Right lobe of liver (tissue), 6 donors: ENCODE results near the gene MFSD11. TPM values are rescaled to one million over a fixed set of nuclear protein-coding genes. Genes with fewer than 3 reads are reported as not detected.
A peak's percentile ranks its signal among the peaks of the same experiment; 100 is the strongest.
"Not testable (repeated sequence)": the region's sequence is repeated elsewhere in the genome, so short reads cannot be mapped to it uniquely, and the experiment has no call there.

ENCODE experiments used
- ATAC-seq, 4 donors: fragments of 200-7000 bp; cut with Tn5 transposase; one replicate each; pipeline ENCODE4 v1.9.1; 2020; ENCODE audit warnings: mild to moderate bottlenecking in 4 of 4, moderate library complexity in 4 of 4
- DNase-seq, 3 donors: peaks; one replicate each; pipeline ENCODE4 v3.0.0-alpha.2; 2020
- H3K27ac ChIP-seq, 3 donors: fragments of 200-600 bp; one replicate each; pipeline ENCODE4 v1.8.0; 2022
- H3K27me3 ChIP-seq, 2 donors: fragments of 200-600 bp; one replicate each; pipeline ENCODE4 v1.8.0; 2022
- H3K36me3 ChIP-seq, 4 donors: fragments of 200-600 bp; sonication (generic) in 1 of 4; one replicate each; pipeline versions ENCODE4 v1.5.1 to v1.8.0; 2017 to 2022; ENCODE audit warnings: control low read depth in 1 of 4
- H3K4me1 ChIP-seq, 4 donors: fragments of 200-600 bp; sonication (generic) in 1 of 4; one replicate each; pipeline versions ENCODE4 v1.5.1 to v1.8.0; 2017 to 2022; ENCODE audit warnings: control low read depth in 1 of 4
- H3K4me3 ChIP-seq, 3 donors: fragments of 200-600 bp; one replicate each; pipeline ENCODE4 v1.8.0; 2022
- H3K9me3 ChIP-seq, 4 donors: fragments of 200-600 bp; sonication (generic) in 1 of 4; one replicate each; pipeline versions ENCODE4 v1.5.1 to v1.8.0; 2017 to 2022; ENCODE audit warnings: control low read depth in 1 of 4
- POLR2A ChIP-seq: fragments of 450-650 bp; IDR thresholded peaks from one replicate; pipeline ENCODE4 v1.6.1; 2017; ENCODE audit warnings: antibody characterized with exemption, mild to moderate bottlenecking
- WGBS: methylation state at CpG from one replicate; pipeline ENCODE4 v1.1.6; 2018; ENCODE audit warnings: low coverage, low lambda C conversion rate; ENCODE audit not compliant: insufficient coverage; ENCODE audit errors: missing lambda C conversion rate; 5-methylcytosine and 5-hydroxymethylcytosine counted together
- intact Hi-C, 2 donors: fragments of 100-400 bp; cut with DNase I; formaldehyde crosslinking; loops; one replicate each; pipeline versions ENCODE4 v1.11.2 to v1.14.1; 2022
- total RNA-seq, 6 experiments: library from RNA; depleted of rRNA in 2 of 6; stranded (reverse); fragments of >200 nt in 2 of 6; fragmentation: NEBNext Ultra II Directional in 3 of 6; extraction: Animal tissue kit (Norgen Biotek cat#: 25700) in 3 of 6; gene quantifications; one replicate each; pipeline versions ENCODE4 v1.1.0 to v1.2.4, GENCODE V29; 2016 to 2023
- TF ChIP-seq, protein P1 (sequence below), 4 donors: fragments of 200-600 bp in 3 of 4; fragments of 450-650 bp in 1 of 4; IDR thresholded peaks; one replicate each; pipeline versions ENCODE4 v1.5.1 to v1.8.0; 2016 to 2022; ENCODE audit warnings: antibody characterized with exemption in 4 of 4, mild to moderate bottlenecking in 2 of 4
- donor health status: DM: no; HTN: yes; CAD: no.
- donor health status: DM: no; HTN: no; CAD: no.
- donor health status: DM: no; HTN: no; CAD: no.
- donor health status: DM: no; HTN: yes; CAD: no.
- donor health status: DM: no; HTN: yes; CAD: no.

MFSD11 gene
- total RNA-seq, 6 experiments from 2014 or later = 8.5 to 16.3 (median 15.3) TPM

DNA sequence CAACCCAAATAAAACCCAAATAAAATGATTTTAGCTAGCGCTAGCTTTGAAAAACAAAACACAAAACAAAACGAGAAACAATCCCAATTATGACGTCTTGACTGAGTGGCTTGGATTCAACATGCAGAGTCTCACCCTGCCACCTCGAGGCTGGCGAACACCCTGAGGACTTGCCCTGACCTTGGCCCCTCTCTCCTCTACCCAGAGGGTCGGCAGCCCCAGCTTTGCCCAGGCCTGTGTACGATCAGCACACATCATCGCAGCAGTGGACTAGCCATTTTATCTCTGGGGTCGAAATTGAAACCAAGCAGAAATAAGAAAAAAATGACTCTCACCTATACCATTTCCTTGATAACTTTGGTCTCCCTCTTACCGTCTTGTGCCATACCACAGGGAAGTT lies 16.5 kb upstream of the MFSD11 start:
- H3K27me3 ChIP-seq = no peaks in the 10 kb centered on the region
- no peak for TF ChIP-seq POLR2A
- TF ChIP-seq, protein P1, sequence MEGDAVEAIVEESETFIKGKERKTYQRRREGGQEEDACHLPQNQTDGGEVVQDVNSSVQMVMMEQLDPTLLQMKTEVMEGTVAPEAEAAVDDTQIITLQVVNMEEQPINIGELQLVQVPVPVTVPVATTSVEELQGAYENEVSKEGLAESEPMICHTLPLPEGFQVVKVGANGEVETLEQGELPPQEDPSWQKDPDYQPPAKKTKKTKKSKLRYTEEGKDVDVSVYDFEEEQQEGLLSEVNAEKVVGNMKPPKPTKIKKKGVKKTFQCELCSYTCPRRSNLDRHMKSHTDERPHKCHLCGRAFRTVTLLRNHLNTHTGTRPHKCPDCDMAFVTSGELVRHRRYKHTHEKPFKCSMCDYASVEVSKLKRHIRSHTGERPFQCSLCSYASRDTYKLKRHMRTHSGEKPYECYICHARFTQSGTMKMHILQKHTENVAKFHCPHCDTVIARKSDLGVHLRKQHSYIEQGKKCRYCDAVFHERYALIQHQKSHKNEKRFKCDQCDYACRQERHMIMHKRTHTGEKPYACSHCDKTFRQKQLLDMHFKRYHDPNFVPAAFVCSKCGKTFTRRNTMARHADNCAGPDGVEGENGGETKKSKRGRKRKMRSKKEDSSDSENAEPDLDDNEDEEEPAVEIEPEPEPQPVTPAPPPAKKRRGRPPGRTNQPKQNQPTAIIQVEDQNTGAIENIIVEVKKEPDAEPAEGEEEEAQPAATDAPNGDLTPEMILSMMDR (IDR thresholded peaks at IDR 0.05) = no peak
- no peak overlapping the region for H3K4me3 ChIP-seq
- peaks cover 14 to 86% (median 52%) of the 10 kb centered on the region in 4 donors for H3K36me3 ChIP-seq
- no peaks in the 10 kb centered on the region for H3K9me3 ChIP-seq
- WGBS = 87% methylated on average over 8 of the region's 10 CpGs
- DNase-seq (no peak), ATAC-seq (no peak)
- peaks cover 0 to 14% (median 6%) of the 10 kb centered on the region in 4 donors for H3K4me1 ChIP-seq
- H3K27ac ChIP-seq = no peak overlapping the region
- intact Hi-C loops = no loop called here

GRCh38 chr17:76722279-76722678 lies 15.6 kb upstream of the MFSD11 start:
- intact Hi-C loops = no loop called here
- TF ChIP-seq, protein P1 (IDR thresholded peaks at IDR 0.05) = no peak
- TF ChIP-seq POLR2A = no peak
- Histone ChIP-seq H3K9me3 (no peaks in the 10 kb centered on the region), H3K27me3 (no peaks in the 10 kb centered on the region), H3K4me1 (peaks cover 0 to 12% (median 5%) of the 10 kb centered on the region in 4 donors), H3K36me3 (peaks cover 14 to 78% (median 46%) of the 10 kb centered on the region in 4 donors), H3K4me3 (no peak overlapping the region), H3K27ac (no peak overlapping the region)
- 88% methylated on average over 7 of the region's 8 CpGs for WGBS
- DNase-seq (no peak), ATAC-seq (no peak)

GRCh38 chr17:76722977-76723376 lies 14.9 kb upstream of the MFSD11 start:
- H3K9me3 ChIP-seq, H3K27ac ChIP-seq, intact Hi-C loops, H3K27me3 ChIP-seq, ATAC-seq, DNase-seq, H3K4me3 ChIP-seq: not testable (repeated sequence)
- Histone ChIP-seq H3K36me3 (peaks cover 14 to 71% (median 43%) of the 10 kb centered on the region in 4 donors), H3K4me1 (peaks cover 0 to 16% (median 8%) of the 10 kb centered on the region in 4 donors)
- WGBS = 97% methylated on average over 7 of the region's 8 CpGs

- Histone ChIP-seq H3K4me3 (no peak overlapping the region), H3K4me1 (peaks cover 0 to 18% (median 9%) of the 10 kb centered on the region in 4 donors), H3K27ac (no peak overlapping the region), H3K9me3 (no peaks in the 10 kb centered on the region), H3K27me3 (no peaks in the 10 kb centered on the region), H3K36me3 (peaks cover 14 to 63% (median 37%) of the 10 kb centered on the region in 4 donors)
- WGBS = 90% methylated on average over 2 of the region's 9 CpGs
- ATAC-seq = no peak
- no peak for DNase-seq
- intact Hi-C loops = no loop called here
- no peak for TF ChIP-seq POLR2A
- TF ChIP-seq, protein P1 (IDR thresholded peaks at IDR 0.05) = no peak
These were observed 14.1 kb upstream of the MFSD11 start for GRCh38 chr17:76723812-76724211.

DNA sequence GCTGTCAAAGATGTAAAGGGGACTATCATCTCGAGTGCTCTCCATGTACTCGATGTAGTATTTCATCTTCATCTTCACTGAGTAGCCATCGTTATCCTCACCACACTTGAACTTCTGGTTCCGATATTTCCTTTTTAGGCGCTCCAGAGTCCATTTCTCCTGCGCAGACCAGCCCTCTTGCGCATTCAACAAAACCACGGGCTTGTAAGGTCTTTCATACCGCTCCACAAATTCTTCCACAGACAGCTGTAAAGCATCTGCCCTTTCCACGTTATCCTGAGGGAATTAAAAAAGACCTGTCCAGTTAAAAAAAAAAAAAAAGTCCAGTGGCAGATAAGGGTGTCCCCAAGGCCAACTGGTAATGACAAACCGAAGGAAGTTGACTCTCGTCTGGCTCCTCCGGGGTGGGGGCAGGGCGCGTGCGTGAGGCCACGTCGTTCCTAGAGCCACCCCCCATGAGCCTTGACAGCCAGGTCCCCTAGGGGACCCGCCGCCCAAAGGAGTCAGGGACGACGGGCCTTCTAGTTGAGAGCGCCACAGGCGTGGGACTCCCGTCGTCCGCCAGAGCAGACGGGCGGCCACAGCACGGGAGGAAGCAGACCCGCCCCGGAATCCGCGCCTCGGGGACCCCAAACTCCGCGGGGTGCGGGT lies 12.2 kb upstream of the MFSD11 start:
- H3K36me3 ChIP-seq = peaks cover 4 to 44% (median 25%) of the 10 kb centered on the region in 4 donors
- no peaks in the 10 kb centered on the region for H3K9me3 ChIP-seq
- intact Hi-C loops = no loop called here
- DNase-seq (peak; percentile 80 to 86 (median 82)), ATAC-seq (peak; percentile 37 to 58 (median 53))
- H3K4me3 ChIP-seq = peak overlapping the region; percentile 92 to 100 (median 93)
- 7% methylated on average over 13 of the region's 38 CpGs for WGBS
- TF ChIP-seq, protein P1 (IDR thresholded peaks at IDR 0.05) = no peak
- no peak for TF ChIP-seq POLR2A
- H3K27ac ChIP-seq = peak overlapping the region; percentile 98 to 99 (median 99)
- no peaks in the 10 kb centered on the region for H3K27me3 ChIP-seq
- peaks cover 0 to 18% (median 9%) of the 10 kb centered on the region in 4 donors for H3K4me1 ChIP-seq
